Fibroblast of mammary gland (primary cell): ENCODE data around the gene DAB2IP.
A peak's percentile ranks its signal among the peaks of the same experiment; 100 is the strongest.

Experiments used
- DNase-seq: peaks from one replicate; pipeline ENCODE4 v3.0.0-alpha.2; 2010; ENCODE audit warnings: low read depth
- H3K4me3 ChIP-seq: 2 replicates; pipeline ENCODE4 v1.5.1; 2011; ENCODE audit warnings: low read depth, mild to moderate bottlenecking, low read length, moderate library complexity; ENCODE audit not compliant: control insufficient read depth
- TF ChIP-seq, protein P1 (sequence below): conservative IDR thresholded peaks from 2 replicates; pipeline ENCODE4 v1.5.1; 2011; ENCODE audit warnings: low read depth, low read length, inconsistent platforms; ENCODE audit not compliant: control insufficient read depth, insufficient read depth

The DAB2IP gene

DNA sequence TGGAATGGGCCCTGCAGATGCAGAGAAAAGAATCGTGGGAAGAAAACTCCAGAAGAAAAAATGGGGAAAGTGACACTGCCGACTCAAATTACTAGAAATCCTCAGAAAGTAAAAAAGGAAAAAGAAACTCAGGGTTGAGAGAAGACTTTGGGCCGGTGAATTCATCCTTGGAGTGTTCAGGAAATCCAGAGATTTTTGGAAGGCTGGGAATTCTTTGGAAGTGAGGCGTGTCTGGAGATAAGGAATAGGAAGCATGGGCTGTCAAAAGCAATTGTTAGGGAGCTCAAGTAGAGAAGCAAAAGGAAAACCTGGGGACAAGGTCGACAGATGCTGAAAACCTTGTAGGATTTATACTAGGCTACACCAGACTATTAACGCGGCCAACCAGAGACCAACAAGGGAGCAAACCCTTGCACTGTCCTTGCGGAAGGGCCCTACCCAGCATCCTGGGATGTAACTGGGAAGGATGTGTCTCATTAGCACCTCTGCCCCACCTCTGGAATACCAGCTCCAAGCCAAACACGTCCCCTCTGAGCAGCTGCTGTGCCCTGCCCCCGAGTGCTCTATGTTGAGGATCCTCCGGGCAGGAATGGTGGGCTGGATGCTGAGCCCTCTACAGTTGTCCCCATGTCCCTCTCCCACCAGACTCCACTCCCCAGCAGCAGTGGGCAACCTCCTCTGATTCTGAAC, 11.6 kb downstream of the DAB2IP start:
- no peak overlapping the region for H3K4me3 ChIP-seq
- no peak for DNase-seq
- TF ChIP-seq, protein P1, sequence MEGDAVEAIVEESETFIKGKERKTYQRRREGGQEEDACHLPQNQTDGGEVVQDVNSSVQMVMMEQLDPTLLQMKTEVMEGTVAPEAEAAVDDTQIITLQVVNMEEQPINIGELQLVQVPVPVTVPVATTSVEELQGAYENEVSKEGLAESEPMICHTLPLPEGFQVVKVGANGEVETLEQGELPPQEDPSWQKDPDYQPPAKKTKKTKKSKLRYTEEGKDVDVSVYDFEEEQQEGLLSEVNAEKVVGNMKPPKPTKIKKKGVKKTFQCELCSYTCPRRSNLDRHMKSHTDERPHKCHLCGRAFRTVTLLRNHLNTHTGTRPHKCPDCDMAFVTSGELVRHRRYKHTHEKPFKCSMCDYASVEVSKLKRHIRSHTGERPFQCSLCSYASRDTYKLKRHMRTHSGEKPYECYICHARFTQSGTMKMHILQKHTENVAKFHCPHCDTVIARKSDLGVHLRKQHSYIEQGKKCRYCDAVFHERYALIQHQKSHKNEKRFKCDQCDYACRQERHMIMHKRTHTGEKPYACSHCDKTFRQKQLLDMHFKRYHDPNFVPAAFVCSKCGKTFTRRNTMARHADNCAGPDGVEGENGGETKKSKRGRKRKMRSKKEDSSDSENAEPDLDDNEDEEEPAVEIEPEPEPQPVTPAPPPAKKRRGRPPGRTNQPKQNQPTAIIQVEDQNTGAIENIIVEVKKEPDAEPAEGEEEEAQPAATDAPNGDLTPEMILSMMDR: no peak

DNA sequence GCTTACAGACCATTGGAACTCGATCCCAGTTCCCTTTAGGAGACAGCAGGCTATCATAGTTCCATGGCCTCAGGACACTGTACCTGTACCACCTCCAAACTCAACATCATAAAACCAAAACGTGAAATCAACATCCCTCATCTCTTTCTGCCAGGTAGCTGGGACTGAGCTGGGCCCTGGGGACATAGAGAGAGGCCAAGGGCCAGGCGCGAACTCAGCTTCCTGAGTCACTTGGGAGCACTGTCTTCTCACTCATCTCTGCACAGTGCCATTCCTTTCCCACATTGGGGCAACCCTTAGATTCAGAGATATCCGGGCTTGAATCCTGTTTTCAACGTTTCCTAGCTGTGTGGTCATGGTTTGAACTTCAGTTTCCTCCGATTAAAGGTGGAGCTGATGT, 12.2 kb downstream of the DAB2IP start:
- no peak overlapping the region for H3K4me3 ChIP-seq
- TF ChIP-seq, protein P1: no peak
- DNase-seq: no peak

DNA sequence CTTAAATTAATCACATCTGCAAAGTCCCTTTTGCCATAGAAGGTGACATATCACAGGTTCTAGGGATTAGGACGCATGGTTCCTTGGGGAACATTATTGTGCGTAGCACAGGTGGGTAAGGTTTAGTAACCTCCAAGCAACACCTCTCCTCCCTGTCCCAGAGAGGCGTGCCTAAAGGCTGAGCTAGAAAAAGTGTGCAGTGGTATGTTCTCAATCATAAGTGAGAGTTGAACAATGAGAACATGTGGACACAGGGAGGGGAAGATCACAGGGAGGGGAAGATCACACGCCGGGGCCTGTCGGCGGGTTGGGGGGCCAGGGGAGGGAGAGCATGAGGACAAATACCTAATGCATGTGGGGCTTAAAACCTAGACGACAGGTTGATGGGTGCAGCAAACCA, 14.9 kb downstream of the DAB2IP start:
- H3K4me3 ChIP-seq: no peak overlapping the region
- TF ChIP-seq, protein P1: no peak

DNA sequence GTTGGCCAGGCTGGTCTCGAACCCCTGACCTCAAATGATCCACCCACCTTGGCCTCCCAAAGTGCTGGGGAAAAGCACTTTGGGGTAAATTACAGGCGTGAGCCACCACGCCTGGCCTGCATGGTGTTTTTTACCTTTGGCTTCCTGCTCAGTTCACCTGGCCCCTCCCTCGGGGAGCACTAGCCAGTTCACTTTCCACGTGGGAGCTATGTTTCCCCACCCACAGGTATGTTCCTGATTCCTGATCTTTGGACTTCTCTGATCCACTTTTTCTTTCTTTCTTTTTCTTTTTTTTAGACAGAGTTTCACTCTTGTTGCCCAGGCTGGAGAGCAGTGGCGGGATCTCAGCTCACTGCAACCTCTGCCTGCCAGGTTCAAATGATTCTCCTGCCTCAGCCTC, 15.8 kb downstream of the DAB2IP start:
- TF ChIP-seq, protein P1: no peak
- DNase-seq: no peak
- no peak overlapping the region for H3K4me3 ChIP-seq

More for the DNA sequence above, 14.9 kb downstream of the DAB2IP start:
- DNase-seq: no peak

DNA sequence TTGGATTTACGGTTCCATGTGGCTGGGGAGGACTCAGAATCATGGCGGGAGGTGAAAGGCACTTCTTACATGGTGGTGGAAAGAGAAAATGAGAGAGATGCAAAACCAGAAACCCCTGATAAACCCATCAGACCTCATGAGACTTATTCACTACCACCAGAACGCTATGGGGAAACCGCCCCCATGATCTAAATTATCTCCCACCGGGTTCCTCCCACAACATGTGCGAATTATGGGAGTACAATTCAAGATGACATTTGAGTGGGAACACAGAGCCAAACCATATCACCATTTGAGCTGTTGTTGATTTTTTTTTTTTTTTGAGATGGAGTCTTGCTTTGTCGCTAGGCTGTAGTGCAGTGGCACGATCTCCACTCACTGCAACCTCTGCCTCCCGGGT, 16.5 kb downstream of the DAB2IP start:
- TF ChIP-seq, protein P1: no peak
- H3K4me3 ChIP-seq: no peak overlapping the region
- DNase-seq: no peak

DNA sequence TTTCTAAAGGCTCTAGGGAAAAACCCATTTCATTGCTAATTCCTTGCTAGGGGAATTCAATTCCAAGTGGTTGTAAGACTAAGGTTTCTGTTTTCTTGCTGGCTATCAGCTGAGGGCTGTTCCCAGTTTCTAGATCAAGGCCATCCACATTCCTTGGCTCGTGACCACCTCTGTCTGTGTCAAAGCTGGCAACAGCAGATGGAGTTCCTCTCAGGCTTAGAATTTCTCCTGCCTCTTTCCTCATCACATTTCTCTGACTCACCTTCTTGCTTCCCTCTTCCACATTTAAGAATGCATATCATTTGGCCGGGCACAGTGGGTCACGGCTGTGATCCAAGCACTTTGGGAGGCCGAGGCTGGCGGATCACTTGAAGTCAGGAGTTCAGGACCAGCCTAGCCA, 19.0 kb downstream of the DAB2IP start:
- DNase-seq: peak; percentile 83
- H3K4me3 ChIP-seq: no peak overlapping the region
- TF ChIP-seq, protein P1: no peak
